Tibial artery (tissue), 4 donors: ENCODE measurements around the gene SUCLG2.

ENCODE experiments used
- DNase-seq, 2 donors: peaks; one replicate each; pipeline ENCODE4 v3.0.0-alpha.2; 2019
- H3K27ac ChIP-seq, 2 donors: fragments of 200-600 bp; sonication (generic) in 1 of 2; 1 replicate in 1 of 2; 2 replicates in 1 of 2; pipeline ENCODE4 v1.5.1; 2018 to 2019; ENCODE audit warnings: mild to moderate bottlenecking in 1 of 2
- H3K27me3 ChIP-seq, 2 donors: fragments of 200-600 bp; sonication (generic) in 1 of 2; one replicate each; pipeline versions ENCODE4 v1.5.1 to v1.6.0; 2016 to 2019
- H3K36me3 ChIP-seq, 3 donors: fragments of 200-600 bp; sonication (generic) in 2 of 3; one replicate each; pipeline ENCODE4 v1.5.1; 2016 to 2019; ENCODE audit warnings: mild to moderate bottlenecking in 2 of 3
- H3K4me1 ChIP-seq, 4 donors: fragments of 200-600 bp; sonication (generic) in 2 of 4; 1 replicate in 3 of 4; 2 replicates in 1 of 4; pipeline ENCODE4 v1.5.1; 2016 to 2019
- H3K4me3 ChIP-seq, 2 donors: fragments of 200-600 bp; sonication (generic) in 1 of 2; 1 replicate in 1 of 2; 2 replicates in 1 of 2; pipeline ENCODE4 v1.5.1; 2018 to 2019; ENCODE audit warnings: mild to moderate bottlenecking in 2 of 2
- H3K9me3 ChIP-seq, 3 donors: fragments of 200-600 bp; sonication (generic) in 1 of 3; one replicate each; pipeline ENCODE4 v1.5.1; 2016 to 2019
- intact Hi-C: fragments of 100-400 bp; cut with DNase I; formaldehyde crosslinking; loops from one replicate; pipeline ENCODE4 v1.15.0; 2023; ENCODE audit warnings: low total_unique reads
- TF ChIP-seq, protein P1 (sequence below), 2 experiments: fragments of 200-600 bp in 1 of 2; fragments of 450-650 bp in 1 of 2; IDR thresholded peaks; one replicate each; pipeline ENCODE4 v1.5.1; 2017 to 2019; ENCODE audit warnings: antibody characterized with exemption in 2 of 2, mild to moderate bottlenecking in 1 of 2, moderate library complexity in 1 of 2

Gene SUCLG2

DNA sequence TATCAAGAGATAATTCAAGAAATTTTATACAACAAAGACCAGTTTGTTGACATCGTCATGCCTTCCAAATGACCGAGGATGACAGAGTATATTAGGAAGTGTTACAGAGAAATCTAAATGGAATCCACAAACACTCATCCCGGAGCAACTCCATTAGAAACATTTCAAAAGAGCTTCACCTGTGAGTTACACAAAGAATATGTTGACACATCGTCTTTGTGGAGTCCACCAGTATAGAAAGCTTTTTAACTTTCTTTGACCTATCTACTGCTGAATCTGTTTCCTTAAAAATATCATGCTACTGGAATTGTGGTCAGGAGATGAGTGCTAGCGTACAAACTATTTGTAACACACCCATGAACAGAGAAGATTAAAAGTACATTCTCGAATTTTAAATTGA is 130.4 kb downstream of the SUCLG2 start:
- H3K9me3 ChIP-seq: no peaks in the 10 kb centered on the region
- H3K27me3 ChIP-seq: no peaks in the 10 kb centered on the region
- intact Hi-C loops: no loop called here
- no peak for DNase-seq
- no peaks in the 10 kb centered on the region for H3K4me1 ChIP-seq
- H3K27ac ChIP-seq: no peak overlapping the region
- H3K4me3 ChIP-seq: no peak overlapping the region
- TF ChIP-seq, protein P1, sequence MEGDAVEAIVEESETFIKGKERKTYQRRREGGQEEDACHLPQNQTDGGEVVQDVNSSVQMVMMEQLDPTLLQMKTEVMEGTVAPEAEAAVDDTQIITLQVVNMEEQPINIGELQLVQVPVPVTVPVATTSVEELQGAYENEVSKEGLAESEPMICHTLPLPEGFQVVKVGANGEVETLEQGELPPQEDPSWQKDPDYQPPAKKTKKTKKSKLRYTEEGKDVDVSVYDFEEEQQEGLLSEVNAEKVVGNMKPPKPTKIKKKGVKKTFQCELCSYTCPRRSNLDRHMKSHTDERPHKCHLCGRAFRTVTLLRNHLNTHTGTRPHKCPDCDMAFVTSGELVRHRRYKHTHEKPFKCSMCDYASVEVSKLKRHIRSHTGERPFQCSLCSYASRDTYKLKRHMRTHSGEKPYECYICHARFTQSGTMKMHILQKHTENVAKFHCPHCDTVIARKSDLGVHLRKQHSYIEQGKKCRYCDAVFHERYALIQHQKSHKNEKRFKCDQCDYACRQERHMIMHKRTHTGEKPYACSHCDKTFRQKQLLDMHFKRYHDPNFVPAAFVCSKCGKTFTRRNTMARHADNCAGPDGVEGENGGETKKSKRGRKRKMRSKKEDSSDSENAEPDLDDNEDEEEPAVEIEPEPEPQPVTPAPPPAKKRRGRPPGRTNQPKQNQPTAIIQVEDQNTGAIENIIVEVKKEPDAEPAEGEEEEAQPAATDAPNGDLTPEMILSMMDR (IDR thresholded peaks at IDR 0.05): no peak
- H3K36me3 ChIP-seq: peaks cover 21 to 25% (median 21%) of the 10 kb centered on the region in 3 donors

DNA sequence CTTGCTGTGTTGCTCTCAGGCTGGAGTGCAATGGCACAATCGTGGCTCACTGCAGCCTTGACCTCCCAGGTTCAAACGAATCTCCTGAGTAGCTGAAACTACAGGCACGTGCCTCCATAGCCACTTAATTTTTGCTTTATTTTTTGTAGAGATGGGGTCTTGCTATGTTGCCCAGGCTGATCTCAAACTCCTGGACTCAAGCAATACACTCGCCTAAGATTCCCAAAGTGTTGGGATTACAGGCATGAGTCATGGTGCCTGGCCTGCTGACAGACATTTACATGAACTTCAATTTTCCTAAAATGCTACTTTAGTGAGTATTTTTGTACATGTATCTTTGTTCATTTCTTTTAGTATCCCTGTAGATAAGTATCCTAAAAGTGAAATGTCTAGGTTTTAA is 132.3 kb downstream of the SUCLG2 start:
- peaks cover 13 to 19% (median 17%) of the 10 kb centered on the region in 3 donors for H3K36me3 ChIP-seq

DNA sequence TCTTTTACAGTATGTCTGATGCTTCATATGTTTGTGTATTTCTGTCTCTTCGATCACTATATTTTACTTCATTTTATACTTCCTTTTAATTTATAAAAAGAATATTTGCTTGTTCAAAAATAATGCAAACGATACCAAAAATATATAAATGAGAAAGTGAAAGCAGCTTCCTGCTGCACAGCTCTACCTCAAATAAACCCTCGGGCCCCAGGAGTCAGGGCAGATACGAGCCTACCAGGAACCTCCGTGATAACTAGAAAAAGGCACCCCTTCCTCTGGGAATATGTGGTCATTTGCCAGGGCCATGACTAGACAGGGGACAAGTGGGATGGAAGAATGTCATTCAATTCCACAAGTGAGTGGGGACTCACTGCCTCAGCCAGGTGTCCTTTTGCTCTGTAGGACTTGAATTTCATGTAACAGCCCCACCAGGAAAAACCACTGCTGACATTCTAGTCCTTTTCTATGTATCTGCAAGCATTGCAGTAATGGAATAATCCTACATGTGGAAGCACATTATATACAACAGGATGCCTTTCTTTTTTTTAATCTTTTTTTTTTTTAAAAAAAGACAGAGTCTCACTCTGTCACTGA is 133.3 kb downstream of the SUCLG2 start:
- TF ChIP-seq, protein P1 (IDR thresholded peaks at IDR 0.05): no peak
- H3K4me1 ChIP-seq: no peaks in the 10 kb centered on the region
- no peaks in the 10 kb centered on the region for H3K9me3 ChIP-seq
- no peak for DNase-seq
- H3K4me3 ChIP-seq: no peak overlapping the region
- no peaks in the 10 kb centered on the region for H3K27me3 ChIP-seq
- H3K36me3 ChIP-seq: peaks cover 6 to 19% (median 17%) of the 10 kb centered on the region in 3 donors
- intact Hi-C loops: no loop called here
- H3K27ac ChIP-seq: no peak overlapping the region

More for the DNA sequence above, 132.3 kb downstream of the SUCLG2 start:
- Histone ChIP-seq H3K27me3 (no peaks in the 10 kb centered on the region), H3K4me3 (no peak overlapping the region), H3K9me3 (no peaks in the 10 kb centered on the region), H3K27ac (no peak overlapping the region), H3K4me1 (no peaks in the 10 kb centered on the region)
- no peak for DNase-seq
- TF ChIP-seq, protein P1 (IDR thresholded peaks at IDR 0.05): no peak
- intact Hi-C loops: no loop called here

DNA sequence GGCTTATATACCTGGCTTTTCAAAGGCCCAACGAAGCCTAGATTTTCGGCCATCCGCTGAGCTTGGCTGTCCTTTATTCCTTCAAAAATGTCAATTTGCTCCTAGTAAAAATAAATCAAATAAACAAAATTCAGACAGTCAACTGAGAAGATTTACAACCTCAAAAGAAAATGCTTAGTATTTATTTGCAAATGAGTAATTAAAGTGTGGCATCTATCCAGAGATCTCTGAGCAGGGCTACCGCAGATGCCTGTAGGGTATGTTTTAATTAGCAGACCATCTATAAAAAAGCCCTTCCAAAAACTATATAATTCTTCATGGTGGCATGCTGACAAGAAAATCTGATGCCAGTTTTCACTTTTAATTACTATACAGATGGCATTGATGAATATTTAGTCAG is 136.2 kb downstream of the SUCLG2 start:
- Histone ChIP-seq H3K9me3 (no peaks in the 10 kb centered on the region), H3K4me1 (no peaks in the 10 kb centered on the region), H3K4me3 (no peak overlapping the region), H3K36me3 (peaks cover 5 to 31% (median 25%) of the 10 kb centered on the region in 3 donors), H3K27ac (no peak overlapping the region), H3K27me3 (no peaks in the 10 kb centered on the region)
- TF ChIP-seq, protein P1 (IDR thresholded peaks at IDR 0.05): no peak
- DNase-seq: no peak
- intact Hi-C loops: no loop called here

DNA sequence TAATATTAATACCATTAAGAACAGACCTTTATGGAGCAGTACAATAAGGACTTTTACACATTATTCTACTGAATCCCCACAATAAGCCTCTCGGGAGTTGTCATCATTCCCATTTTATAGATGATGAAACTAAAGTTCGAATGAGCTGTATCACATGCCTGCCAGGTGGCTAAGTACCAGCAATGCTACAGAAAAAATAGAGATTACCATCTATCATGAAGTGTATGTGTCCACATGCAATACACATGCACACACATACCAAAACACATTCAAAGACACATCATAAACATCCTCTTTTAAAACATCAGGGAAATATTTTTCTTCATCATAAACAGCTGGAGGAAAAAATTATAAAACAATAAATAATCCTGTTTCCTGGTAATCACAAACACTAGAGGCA is 136.6 kb downstream of the SUCLG2 start:
- TF ChIP-seq, protein P1 (IDR thresholded peaks at IDR 0.05): no peak
- peaks cover 5 to 31% (median 25%) of the 10 kb centered on the region in 3 donors for H3K36me3 ChIP-seq
- no peaks in the 10 kb centered on the region for H3K4me1 ChIP-seq

DNA sequence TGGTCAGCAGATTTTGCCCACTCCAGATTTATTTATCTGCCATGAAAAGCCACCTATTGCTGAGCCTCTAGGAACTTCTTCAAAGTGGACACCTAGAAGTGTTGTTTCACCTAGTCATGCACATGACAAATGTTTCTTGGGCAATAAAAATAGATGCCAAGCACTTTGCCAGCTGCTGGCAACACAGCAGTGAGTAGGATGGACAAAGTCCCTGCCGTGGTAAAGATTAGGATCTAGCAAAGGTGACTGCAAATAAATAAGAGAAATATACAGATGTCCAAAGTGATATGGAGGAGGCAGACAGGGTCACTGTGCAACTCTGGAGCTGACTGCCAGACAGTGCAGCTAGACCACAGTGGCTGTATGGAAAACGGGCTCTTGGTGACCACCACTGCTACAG is 137.9 kb downstream of the SUCLG2 start:
- Histone ChIP-seq H3K27me3 (no peaks in the 10 kb centered on the region), H3K4me3 (no peak overlapping the region), H3K27ac (no peak overlapping the region), H3K4me1 (no peaks in the 10 kb centered on the region), H3K9me3 (no peaks in the 10 kb centered on the region), H3K36me3 (peaks cover 5 to 31% (median 25%) of the 10 kb centered on the region in 3 donors)
- intact Hi-C loops: no loop called here
- DNase-seq: no peak
- TF ChIP-seq, protein P1 (IDR thresholded peaks at IDR 0.05): no peak

More for the DNA sequence above, 136.6 kb downstream of the SUCLG2 start:
- no peak overlapping the region for H3K4me3 ChIP-seq
- no peaks in the 10 kb centered on the region for H3K27me3 ChIP-seq
- no peak for DNase-seq
- no peaks in the 10 kb centered on the region for H3K9me3 ChIP-seq
- H3K27ac ChIP-seq: no peak overlapping the region
- intact Hi-C loops: no loop called here
